MM.1S (cell line): ENCODE results near the gene TNK2.

Experiments used
- EZH2 ChIP-seq: fragments of 300-600 bp; sonication (generic); optimal IDR thresholded peaks from 2 replicates; pipeline ENCODE3; 2017; ENCODE audit warnings: low read depth, mild to moderate bottlenecking, antibody characterized with exemption, low read length, mixed read lengths
- EZH2phosphoT487 ChIP-seq: fragments of 300-600 bp; sonication (generic); IDR thresholded peaks from 2 replicates; pipeline ENCODE4 v1.6.1; 2018; ENCODE audit warnings: antibody characterized with exemption, low read length
- TF ChIP-seq, protein P1 (sequence below): fragments of 300-600 bp; sonication (generic); IDR thresholded peaks from 2 replicates; pipeline ENCODE4 v1.5.1; 2016; ENCODE audit warnings: antibody characterized with exemption, low read length, mixed read lengths

- TF ChIP-seq, protein P1, sequence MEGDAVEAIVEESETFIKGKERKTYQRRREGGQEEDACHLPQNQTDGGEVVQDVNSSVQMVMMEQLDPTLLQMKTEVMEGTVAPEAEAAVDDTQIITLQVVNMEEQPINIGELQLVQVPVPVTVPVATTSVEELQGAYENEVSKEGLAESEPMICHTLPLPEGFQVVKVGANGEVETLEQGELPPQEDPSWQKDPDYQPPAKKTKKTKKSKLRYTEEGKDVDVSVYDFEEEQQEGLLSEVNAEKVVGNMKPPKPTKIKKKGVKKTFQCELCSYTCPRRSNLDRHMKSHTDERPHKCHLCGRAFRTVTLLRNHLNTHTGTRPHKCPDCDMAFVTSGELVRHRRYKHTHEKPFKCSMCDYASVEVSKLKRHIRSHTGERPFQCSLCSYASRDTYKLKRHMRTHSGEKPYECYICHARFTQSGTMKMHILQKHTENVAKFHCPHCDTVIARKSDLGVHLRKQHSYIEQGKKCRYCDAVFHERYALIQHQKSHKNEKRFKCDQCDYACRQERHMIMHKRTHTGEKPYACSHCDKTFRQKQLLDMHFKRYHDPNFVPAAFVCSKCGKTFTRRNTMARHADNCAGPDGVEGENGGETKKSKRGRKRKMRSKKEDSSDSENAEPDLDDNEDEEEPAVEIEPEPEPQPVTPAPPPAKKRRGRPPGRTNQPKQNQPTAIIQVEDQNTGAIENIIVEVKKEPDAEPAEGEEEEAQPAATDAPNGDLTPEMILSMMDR, result no peak
- TF ChIP-seq EZH2 (no peak), EZH2phosphoT487 (no peak)
These were observed 20.0 kb downstream of the TNK2 start for GRCh38 chr3:195888311-195888761.
